Suprapubic skin (tissue), 4 donors: ENCODE measurements around the gene KIF25. TPM values are rescaled to one million over a fixed set of nuclear protein-coding genes. Genes with fewer than 3 reads are reported as not detected.

ENCODE experiments used
- DNase-seq, 2 donors: peaks; one replicate each; pipeline ENCODE4 v3.0.0-alpha.2; 2019; ENCODE audit warnings: low spot score in 2 of 2
- H3K27ac ChIP-seq: fragments of 200-600 bp; sonication (generic); one replicate; pipeline ENCODE4 v1.5.1; 2019
- H3K27me3 ChIP-seq: fragments of 200-600 bp; sonication (generic); one replicate; pipeline ENCODE4 v1.5.1; 2019
- H3K36me3 ChIP-seq: fragments of 200-600 bp; sonication (generic); one replicate; pipeline ENCODE4 v1.5.1; 2019
- H3K4me1 ChIP-seq: fragments of 200-600 bp; sonication (generic); one replicate; pipeline ENCODE4 v1.5.1; 2019
- H3K4me3 ChIP-seq: fragments of 200-600 bp; sonication (generic); one replicate; pipeline ENCODE4 v1.5.1; 2019; ENCODE audit warnings: mild to moderate bottlenecking
- H3K9me3 ChIP-seq: fragments of 200-600 bp; sonication (generic); one replicate; pipeline ENCODE4 v1.5.1; 2019
- EP300 ChIP-seq: sonication (generic); formaldehyde crosslinking; IDR thresholded peaks from one replicate; pipeline ENCODE4 v1.6.1; 2017; ENCODE audit warnings: antibody characterized with exemption
- POLR2A ChIP-seq, 2 donors: fragments of 450-650 bp; IDR thresholded peaks; one replicate each; pipeline ENCODE4 v1.6.1; 2017; ENCODE audit warnings: antibody characterized with exemption in 2 of 2, mild to moderate bottlenecking in 2 of 2, moderate library complexity in 2 of 2
- POLR2AphosphoS5 ChIP-seq, 3 donors: sonication (generic); formaldehyde crosslinking; IDR thresholded peaks; one replicate each; pipeline ENCODE4 v1.6.1; 2017; ENCODE audit warnings: antibody characterized with exemption in 3 of 3
- WGBS: methylation state at CpG from one replicate; pipeline ENCODE4 v1.1.5; 2018; 5-methylcytosine and 5-hydroxymethylcytosine counted together
- total RNA-seq, 4 donors: library from RNA; depleted of rRNA; stranded (reverse); fragments of >200 nt; gene quantifications; one replicate each; pipeline ENCODE4 v1.1.0, GENCODE V29; 2016
- TF ChIP-seq, protein P1 (sequence below), 2 donors: fragments of 200-600 bp in 1 of 2; fragments of 450-650 bp in 1 of 2; sonication (generic) in 1 of 2; IDR thresholded peaks; one replicate each; pipeline ENCODE4 v1.5.1; 2016 to 2019; ENCODE audit warnings: antibody characterized with exemption in 2 of 2, mild to moderate bottlenecking in 1 of 2, moderate library complexity in 1 of 2

KIF25 gene
- total RNA-seq, 4 donors from 2014 or later, result 0.76 TPM; not detected in 3

DNA sequence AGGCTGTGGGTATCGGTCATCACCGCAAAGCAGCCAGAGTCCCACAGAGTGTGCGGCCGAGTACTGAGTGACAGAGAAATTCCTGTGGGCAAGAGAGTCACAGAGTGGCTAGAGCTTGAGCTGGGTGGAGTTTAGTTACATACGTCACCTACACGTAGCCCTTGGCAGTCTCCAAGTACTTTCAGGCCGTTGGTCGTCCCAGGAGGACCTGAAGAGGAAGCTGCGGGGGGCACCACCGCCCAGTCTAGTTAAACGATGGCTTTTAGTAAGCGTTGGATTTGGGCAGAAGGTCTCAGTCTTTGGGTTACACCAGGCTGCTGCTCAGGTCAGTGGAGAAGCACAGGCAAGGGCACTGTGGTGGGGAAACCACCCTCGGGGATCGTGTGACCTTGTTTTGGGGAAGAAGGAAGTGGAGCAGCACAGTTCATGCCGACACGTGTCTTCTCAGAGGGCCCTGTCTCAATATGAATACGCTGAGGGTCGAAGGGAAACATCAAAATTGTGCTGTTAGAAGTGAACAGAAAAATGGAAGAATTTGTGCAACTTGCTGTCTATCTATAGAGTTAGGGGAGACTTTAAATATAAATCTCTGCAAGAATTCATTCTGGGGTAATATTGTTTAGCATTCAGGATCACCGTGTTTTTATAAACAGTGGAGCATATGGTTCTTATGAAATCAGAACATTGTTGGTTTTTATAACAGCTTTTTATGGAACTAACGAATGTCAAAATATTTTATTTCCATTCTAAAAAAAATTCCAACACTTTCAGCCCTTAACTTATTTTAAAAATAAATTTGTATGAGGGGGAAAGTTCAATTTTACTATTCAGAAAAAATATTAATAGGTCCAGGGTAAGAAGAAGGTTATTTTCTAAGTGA is 28.6 kb downstream of the KIF25 start:
- H3K27ac ChIP-seq, result no peak overlapping the region
- H3K4me1 ChIP-seq, result peaks cover 5% of the 10 kb centered on the region
- no peaks in the 10 kb centered on the region for H3K36me3 ChIP-seq
- DNase-seq, result no peak
- no peak for TF ChIP-seq EP300
- TF ChIP-seq, protein P1, sequence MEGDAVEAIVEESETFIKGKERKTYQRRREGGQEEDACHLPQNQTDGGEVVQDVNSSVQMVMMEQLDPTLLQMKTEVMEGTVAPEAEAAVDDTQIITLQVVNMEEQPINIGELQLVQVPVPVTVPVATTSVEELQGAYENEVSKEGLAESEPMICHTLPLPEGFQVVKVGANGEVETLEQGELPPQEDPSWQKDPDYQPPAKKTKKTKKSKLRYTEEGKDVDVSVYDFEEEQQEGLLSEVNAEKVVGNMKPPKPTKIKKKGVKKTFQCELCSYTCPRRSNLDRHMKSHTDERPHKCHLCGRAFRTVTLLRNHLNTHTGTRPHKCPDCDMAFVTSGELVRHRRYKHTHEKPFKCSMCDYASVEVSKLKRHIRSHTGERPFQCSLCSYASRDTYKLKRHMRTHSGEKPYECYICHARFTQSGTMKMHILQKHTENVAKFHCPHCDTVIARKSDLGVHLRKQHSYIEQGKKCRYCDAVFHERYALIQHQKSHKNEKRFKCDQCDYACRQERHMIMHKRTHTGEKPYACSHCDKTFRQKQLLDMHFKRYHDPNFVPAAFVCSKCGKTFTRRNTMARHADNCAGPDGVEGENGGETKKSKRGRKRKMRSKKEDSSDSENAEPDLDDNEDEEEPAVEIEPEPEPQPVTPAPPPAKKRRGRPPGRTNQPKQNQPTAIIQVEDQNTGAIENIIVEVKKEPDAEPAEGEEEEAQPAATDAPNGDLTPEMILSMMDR (IDR thresholded peaks at IDR 0.05), result no peak
- no peak for TF ChIP-seq POLR2AphosphoS5 (IDR thresholded peaks at IDR 0.05)
- TF ChIP-seq POLR2A (IDR thresholded peaks at IDR 0.05), result no peak
- 91% methylated on average over 20 of the region's 20 CpGs for WGBS
- no peaks in the 10 kb centered on the region for H3K27me3 ChIP-seq
- H3K9me3 ChIP-seq, result no peaks in the 10 kb centered on the region
- no peak overlapping the region for H3K4me3 ChIP-seq

DNA sequence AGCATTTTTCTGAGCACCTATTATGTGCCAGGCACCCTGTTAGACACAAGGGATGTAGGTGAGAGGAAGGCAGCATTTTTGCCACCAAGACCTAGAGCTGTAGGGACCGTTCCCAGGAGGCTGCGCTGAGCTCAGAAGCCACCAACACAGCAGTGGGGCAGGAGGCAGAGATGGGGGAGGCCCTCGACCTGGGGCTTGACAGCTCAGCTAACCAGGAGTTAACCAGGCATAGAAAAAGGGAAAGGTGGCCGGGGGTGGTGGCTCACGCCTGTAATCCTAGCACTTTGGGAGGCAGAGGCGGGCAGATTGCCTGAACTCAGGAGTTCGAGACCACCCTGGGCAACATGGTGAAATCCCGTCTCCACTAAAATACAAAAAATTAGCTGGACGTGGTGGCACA is 29.5 kb downstream of the KIF25 start:
- 91% methylated on average over 9 of the region's 9 CpGs for WGBS
- Histone ChIP-seq H3K36me3 (no peaks in the 10 kb centered on the region), H3K9me3 (no peaks in the 10 kb centered on the region), H3K4me1 (peaks cover 12% of the 10 kb centered on the region), H3K27me3 (no peaks in the 10 kb centered on the region), H3K4me3 (no peak overlapping the region), H3K27ac (no peak overlapping the region)
- TF ChIP-seq EP300 (no peak), POLR2A (IDR thresholded peaks at IDR 0.05) (no peak), POLR2AphosphoS5 (IDR thresholded peaks at IDR 0.05) (no peak)
- TF ChIP-seq, protein P1 (IDR thresholded peaks at IDR 0.05), result no peak
- DNase-seq, result no peak

- no peak for DNase-seq
- TF ChIP-seq, protein P1 (IDR thresholded peaks at IDR 0.05), result no peak
- TF ChIP-seq POLR2A (IDR thresholded peaks at IDR 0.05) (no peak), EP300 (no peak), POLR2AphosphoS5 (IDR thresholded peaks at IDR 0.05) (no peak)
- WGBS, result 97% methylated on average over 16 of the region's 16 CpGs
- Histone ChIP-seq H3K4me3 (no peak overlapping the region), H3K27ac (no peak overlapping the region), H3K27me3 (no peaks in the 10 kb centered on the region), H3K4me1 (peaks cover 13% of the 10 kb centered on the region), H3K36me3 (no peaks in the 10 kb centered on the region), H3K9me3 (no peaks in the 10 kb centered on the region)
Observed at GRCh38 chr6:168027521-168027920, 30.1 kb downstream of the KIF25 start.

DNA sequence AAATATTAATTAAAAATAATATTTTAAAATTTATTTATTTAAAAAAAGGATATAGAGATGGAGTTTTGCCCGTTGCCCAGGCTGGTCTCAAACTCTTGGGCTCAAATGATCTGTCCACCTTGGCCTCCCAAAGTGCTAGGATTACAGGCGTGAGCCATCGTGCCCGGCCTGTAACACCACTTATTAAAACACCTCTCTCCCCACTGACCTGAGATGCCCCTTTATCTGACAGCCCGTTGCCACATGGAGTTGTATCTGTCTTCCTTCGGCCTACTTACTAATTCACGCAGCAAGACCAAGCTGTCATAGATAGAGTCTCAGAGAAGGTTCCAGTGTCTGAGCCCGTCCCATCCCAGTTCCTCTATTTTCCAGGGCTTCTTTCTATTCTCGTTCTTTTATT is 30.7 kb downstream of the KIF25 start:
- no peak for DNase-seq
- H3K27me3 ChIP-seq, result no peaks in the 10 kb centered on the region
- TF ChIP-seq POLR2A (IDR thresholded peaks at IDR 0.05) (no peak), POLR2AphosphoS5 (IDR thresholded peaks at IDR 0.05) (no peak), EP300 (no peak)
- TF ChIP-seq, protein P1 (IDR thresholded peaks at IDR 0.05), result no peak
- peaks cover 13% of the 10 kb centered on the region for H3K4me1 ChIP-seq
- H3K9me3 ChIP-seq, result no peaks in the 10 kb centered on the region
- 93% methylated on average over 9 of the region's 9 CpGs for whole genome bisulfite sequencing
- H3K27ac ChIP-seq, result no peak overlapping the region
- H3K4me3 ChIP-seq, result no peak overlapping the region
- no peaks in the 10 kb centered on the region for H3K36me3 ChIP-seq

DNA sequence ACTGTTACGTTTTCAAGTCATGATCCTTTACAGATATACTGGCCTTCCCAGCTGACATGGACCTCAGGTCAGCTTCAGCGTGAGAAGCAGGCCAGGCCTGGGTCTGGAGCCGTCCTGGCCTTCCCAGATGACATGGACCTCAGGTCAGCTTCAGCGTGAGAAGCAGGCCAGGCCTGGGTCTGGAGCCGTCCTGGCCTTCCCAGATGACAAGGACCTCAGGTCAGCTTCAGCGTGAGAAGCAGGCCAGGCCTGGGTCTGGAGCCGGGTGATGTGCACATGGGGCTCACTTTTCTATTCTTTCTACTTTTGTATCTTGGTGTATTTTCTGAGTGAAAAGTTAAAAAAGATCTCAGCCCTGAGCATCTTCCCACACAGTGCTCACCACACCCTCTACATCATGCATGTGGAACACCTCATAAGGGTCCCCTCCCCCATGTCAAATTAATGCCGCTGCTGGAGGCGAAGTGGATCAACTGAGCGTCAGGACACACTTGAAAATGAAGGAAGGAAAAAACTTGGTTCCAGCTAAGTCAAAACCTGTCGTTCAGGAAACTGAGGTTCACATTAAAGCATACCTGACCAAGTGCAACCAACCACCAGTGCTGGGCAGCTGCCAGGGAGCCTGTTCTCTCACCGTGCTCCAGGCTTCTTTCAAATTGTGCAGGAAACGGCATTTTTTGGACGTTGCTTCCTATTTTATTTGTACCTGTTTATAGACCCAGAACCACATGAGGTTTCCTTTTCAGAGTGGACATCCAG is 32.2 kb downstream of the KIF25 start:
- Histone ChIP-seq H3K36me3 (no peaks in the 10 kb centered on the region), H3K4me1 (peaks cover 13% of the 10 kb centered on the region), H3K9me3 (no peaks in the 10 kb centered on the region), H3K27ac (no peak overlapping the region), H3K4me3 (no peak overlapping the region), H3K27me3 (no peaks in the 10 kb centered on the region)
- TF ChIP-seq EP300, result no peak
- TF ChIP-seq POLR2A (IDR thresholded peaks at IDR 0.05), result no peak
- TF ChIP-seq POLR2AphosphoS5 (IDR thresholded peaks at IDR 0.05), result no peak
- TF ChIP-seq, protein P1 (IDR thresholded peaks at IDR 0.05), result no peak
- DNase-seq, result no peak
- 81% methylated on average over 14 of the region's 14 CpGs for WGBS
